HL-60 (cell line): ENCODE measurements around the gene PRCC.

Source experiments
- DNase-seq, 2 experiments: peaks; one replicate each; pipeline ENCODE4 v3.0.0-alpha.2; 2010 to 2020; ENCODE audit warnings: low read depth in 1 of 2, low spot score in 1 of 2
- H3K27ac ChIP-seq: fragments of 250-450 bp; sonication (Bioruptor Pico); replicated peaks from 2 replicates; pipeline ENCODE4 v1.5.1; 2020; ENCODE audit warnings: mild to moderate bottlenecking, moderate library complexity
- H3K27me3 ChIP-seq: fragments of 250-450 bp; sonication (Bioruptor Pico); 2 replicates; pipeline ENCODE4 v1.5.1; 2021; ENCODE audit warnings: mild to moderate bottlenecking, moderate library complexity; ENCODE audit not compliant: insufficient read depth, poor library complexity, severe bottlenecking
- H3K4me3 ChIP-seq: replicated peaks from 2 replicates; pipeline ENCODE4 v1.5.1; 2011; ENCODE audit warnings: mild to moderate bottlenecking, control low read depth, low read length; ENCODE audit not compliant: insufficient read depth
- CTCF ChIP-seq: IDR thresholded peaks from one replicate; pipeline ENCODE4 v1.5.1; 2011; ENCODE audit warnings: low read length, control low read depth, inconsistent platforms; ENCODE audit not compliant: insufficient read depth
- GABPA ChIP-seq: IDR thresholded peaks from 2 replicates; pipeline ENCODE4 v1.6.1; 2012; ENCODE audit warnings: low read depth
- POLR2AphosphoS5 ChIP-seq: IDR thresholded peaks from 2 replicates; pipeline ENCODE4 v1.6.1; 2012; ENCODE audit warnings: low read depth
- SPI1 ChIP-seq: IDR thresholded peaks from 2 replicates; pipeline ENCODE4 v1.6.1; 2012; ENCODE audit warnings: low read depth, mild to moderate bottlenecking, borderline replicate concordance
- TF ChIP-seq, protein P1 (sequence below): IDR thresholded peaks from 2 replicates; pipeline ENCODE4 v1.6.1; 2012; ENCODE audit warnings: low read depth; ENCODE audit not compliant: insufficient replicate concordance

PRCC gene

GRCh38 chr1:156738916-156739315, 28.4 kb upstream of the PRCC start:
- no peak overlapping the region for H3K27ac ChIP-seq
- DNase-seq = no peak
- TF ChIP-seq, protein P1, sequence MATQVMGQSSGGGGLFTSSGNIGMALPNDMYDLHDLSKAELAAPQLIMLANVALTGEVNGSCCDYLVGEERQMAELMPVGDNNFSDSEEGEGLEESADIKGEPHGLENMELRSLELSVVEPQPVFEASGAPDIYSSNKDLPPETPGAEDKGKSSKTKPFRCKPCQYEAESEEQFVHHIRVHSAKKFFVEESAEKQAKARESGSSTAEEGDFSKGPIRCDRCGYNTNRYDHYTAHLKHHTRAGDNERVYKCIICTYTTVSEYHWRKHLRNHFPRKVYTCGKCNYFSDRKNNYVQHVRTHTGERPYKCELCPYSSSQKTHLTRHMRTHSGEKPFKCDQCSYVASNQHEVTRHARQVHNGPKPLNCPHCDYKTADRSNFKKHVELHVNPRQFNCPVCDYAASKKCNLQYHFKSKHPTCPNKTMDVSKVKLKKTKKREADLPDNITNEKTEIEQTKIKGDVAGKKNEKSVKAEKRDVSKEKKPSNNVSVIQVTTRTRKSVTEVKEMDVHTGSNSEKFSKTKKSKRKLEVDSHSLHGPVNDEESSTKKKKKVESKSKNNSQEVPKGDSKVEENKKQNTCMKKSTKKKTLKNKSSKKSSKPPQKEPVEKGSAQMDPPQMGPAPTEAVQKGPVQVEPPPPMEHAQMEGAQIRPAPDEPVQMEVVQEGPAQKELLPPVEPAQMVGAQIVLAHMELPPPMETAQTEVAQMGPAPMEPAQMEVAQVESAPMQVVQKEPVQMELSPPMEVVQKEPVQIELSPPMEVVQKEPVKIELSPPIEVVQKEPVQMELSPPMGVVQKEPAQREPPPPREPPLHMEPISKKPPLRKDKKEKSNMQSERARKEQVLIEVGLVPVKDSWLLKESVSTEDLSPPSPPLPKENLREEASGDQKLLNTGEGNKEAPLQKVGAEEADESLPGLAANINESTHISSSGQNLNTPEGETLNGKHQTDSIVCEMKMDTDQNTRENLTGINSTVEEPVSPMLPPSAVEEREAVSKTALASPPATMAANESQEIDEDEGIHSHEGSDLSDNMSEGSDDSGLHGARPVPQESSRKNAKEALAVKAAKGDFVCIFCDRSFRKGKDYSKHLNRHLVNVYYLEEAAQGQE = no peak
- TF ChIP-seq SPI1 (no peak), GABPA (no peak), CTCF (no peak), POLR2AphosphoS5 (no peak)
- H3K27me3 ChIP-seq = no peaks in the 10 kb centered on the region
- no peak overlapping the region for H3K4me3 ChIP-seq

- Histone ChIP-seq H3K27ac (peak overlapping the region; percentile 86), H3K27me3 (no peaks in the 10 kb centered on the region), H3K4me3 (peak overlapping the region; percentile 58)
- TF ChIP-seq SPI1 (no peak), POLR2AphosphoS5 (no peak)
- no peak for DNase-seq
Measured at GRCh38 chr1:156740237-156740740, 27.0 kb upstream of the PRCC start.

GRCh38 chr1:156740741-156741480, 26.4 kb upstream of the PRCC start, which contains the start of gene MRPL24:
Gene MRPL24, minus strand, starts transcription at chr1:156741088. Its CDS starts 2,384 bp downstream, at chr1:156738704.
- Histone ChIP-seq H3K27me3 (no peaks in the 10 kb centered on the region), H3K4me3 (peak within 1 kb of the TSS; percentile 58), H3K27ac (peak within 1 kb of the TSS; percentile 86)
- peak; percentile 82 for TF ChIP-seq POLR2AphosphoS5
- TF ChIP-seq, protein P1 = no peak
- TF ChIP-seq CTCF = no peak
- TF ChIP-seq GABPA = peak; percentile 99
- TF ChIP-seq SPI1 = peak; percentile 62; the same call in 1 of the 2 replicates
- peak; percentile 99 to 100 for DNase-seq

- TF ChIP-seq CTCF = no peak
- no peak for TF ChIP-seq POLR2AphosphoS5
- TF ChIP-seq, protein P1 = no peak
- no peak for TF ChIP-seq SPI1
- no peak for TF ChIP-seq GABPA
- DNase-seq = no peak
- Histone ChIP-seq H3K4me3 (peak overlapping the region; percentile 7; the same call in 1 of the 2 replicates), H3K27ac (peak overlapping the region; percentile 65), H3K27me3 (no peaks in the 10 kb centered on the region)
Measured at GRCh38 chr1:156741481-156741983, 25.8 kb upstream of the PRCC start.
